Mesodermal cell (in vitro differentiated cells): Measurements from ENCODE around the gene CADM2.
"Not testable (repeated sequence)": the region's sequence is repeated elsewhere in the genome, so short reads cannot be mapped to it uniquely, and the experiment has no call there.

Experiments
- H3K27ac ChIP-seq: 2 replicates; pipeline ENCODE4 v1.7.0; 2013; ENCODE audit warnings: mild to moderate bottlenecking, low read depth, low read length, moderate library complexity; ENCODE audit not compliant: severe bottlenecking
- H3K36me3 ChIP-seq: 2 replicates; pipeline ENCODE4 v1.7.1; 2013; ENCODE audit warnings: mild to moderate bottlenecking, low read length, moderate library complexity; ENCODE audit not compliant: control insufficient read depth, insufficient read depth
- H3K4me1 ChIP-seq: one replicate; pipeline ENCODE4 v1.7.1; 2013; ENCODE audit warnings: mild to moderate bottlenecking, low read length; ENCODE audit not compliant: insufficient read depth, control insufficient read depth, poor library complexity, severe bottlenecking
- H3K4me3 ChIP-seq: 2 replicates; pipeline ENCODE4 v1.7.0; 2013; ENCODE audit warnings: low read length, control low read depth, mild to moderate bottlenecking; ENCODE audit not compliant: insufficient read depth, poor library complexity, severe bottlenecking; ENCODE audit errors: extremely low read depth
- H3K9me3 ChIP-seq: 2 replicates; pipeline ENCODE4 v1.7.1; 2013; ENCODE audit warnings: mild to moderate bottlenecking, low read length, moderate library complexity; ENCODE audit not compliant: control insufficient read depth
- WGBS, 2 experiments: methylation state at CpG; one replicate each; pipeline ENCODE4 v1.1.5; 2013; ENCODE audit warnings: missing lambda C conversion rate in 2 of 2; ENCODE audit not compliant: insufficient coverage in 2 of 2; 5-methylcytosine and 5-hydroxymethylcytosine counted together

Gene CADM2

DNA sequence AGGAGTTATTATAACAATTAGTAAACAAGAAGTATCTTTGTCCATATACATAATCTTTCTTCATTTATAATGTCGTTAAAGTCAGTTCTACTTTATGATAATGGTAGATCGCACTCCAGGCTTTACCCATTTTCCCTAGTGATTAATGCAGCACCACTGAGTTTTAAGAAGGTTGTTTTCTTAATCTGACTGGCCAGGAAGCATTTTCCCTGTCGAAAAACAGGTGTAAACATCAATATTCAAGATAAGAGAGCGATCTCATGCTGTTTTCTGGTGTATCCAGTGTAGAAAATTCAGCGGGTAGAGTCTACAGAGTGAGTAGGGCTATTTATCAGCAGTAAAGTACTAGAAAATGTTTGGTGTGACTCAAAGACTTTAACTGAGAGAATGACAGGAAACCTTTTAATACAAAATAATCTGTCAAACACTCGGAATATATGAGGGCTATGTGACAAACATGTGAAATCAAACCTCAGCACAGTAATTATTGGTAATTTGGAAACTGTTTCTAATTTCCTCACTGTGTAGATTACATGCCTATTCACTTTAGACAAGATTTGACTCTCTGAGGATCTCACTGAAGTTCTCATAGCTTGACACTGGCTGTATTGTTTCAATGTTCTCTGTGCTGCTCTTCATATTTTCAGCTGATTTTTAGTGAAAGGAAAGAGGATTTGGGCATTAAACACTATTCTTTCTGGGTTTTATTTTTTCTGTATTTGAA, 1019.0 kb downstream of the CADM2 start:
- H3K36me3 ChIP-seq = no peaks in the 10 kb centered on the region
- H3K4me3 ChIP-seq = no peak overlapping the region
- no peaks in the 10 kb centered on the region for H3K9me3 ChIP-seq
- no peaks in the 10 kb centered on the region for H3K4me1 ChIP-seq
- H3K27ac ChIP-seq = no peak overlapping the region
- 74 to 89% methylated on average over 3 to 4 of the region's 6 CpGs for WGBS, 2 experiments

DNA sequence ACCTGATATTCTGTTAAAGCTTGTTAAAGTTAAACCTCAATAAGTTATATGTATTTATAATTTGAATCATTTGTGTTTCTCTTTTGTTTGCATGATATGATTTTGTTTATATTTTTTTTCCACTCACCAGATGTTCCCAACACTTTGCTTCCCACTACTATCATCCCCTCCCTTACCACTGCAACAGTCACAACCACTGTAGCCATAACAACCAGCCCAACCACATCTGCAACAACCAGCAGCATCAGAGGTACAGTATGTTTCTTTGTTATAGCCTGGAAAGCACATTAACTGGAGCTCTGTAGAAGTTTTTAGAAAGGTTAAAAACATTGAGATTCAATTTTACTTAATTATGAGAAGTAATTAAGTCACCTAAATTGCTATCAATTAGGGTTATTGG, 1020.2 kb downstream of the CADM2 start:
- H3K36me3 ChIP-seq = no peaks in the 10 kb centered on the region
- H3K4me3 ChIP-seq = no peak overlapping the region
- no peaks in the 10 kb centered on the region for H3K4me1 ChIP-seq
- H3K27ac ChIP-seq = no peak overlapping the region
- no peaks in the 10 kb centered on the region for H3K9me3 ChIP-seq

DNA sequence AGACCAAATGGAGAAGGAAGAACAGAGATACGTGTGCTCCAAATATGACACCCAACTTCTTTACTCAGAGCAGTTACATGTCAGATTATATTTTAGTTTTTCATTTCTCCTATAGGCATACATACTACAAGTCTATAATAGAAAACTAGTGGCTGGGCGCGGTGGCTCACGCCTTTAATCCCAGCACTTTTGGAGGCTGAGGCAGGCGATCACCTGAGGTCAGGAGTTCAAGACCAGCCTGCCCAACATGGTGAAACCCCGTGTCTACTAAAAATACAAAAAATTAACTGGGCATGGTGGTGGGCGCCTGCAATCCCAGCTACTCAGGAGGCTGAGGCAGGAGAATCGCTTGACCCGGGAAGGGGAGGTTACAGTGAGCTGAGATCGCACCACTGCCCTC, 1030.8 kb downstream of the CADM2 start:
- not testable (repeated sequence) for H3K36me3 ChIP-seq, H3K4me3 ChIP-seq, H3K27ac ChIP-seq, H3K4me1 ChIP-seq, H3K9me3 ChIP-seq
- 80 to 98% methylated on average over 1 to 7 of the region's 10 CpGs for WGBS, 2 experiments

DNA sequence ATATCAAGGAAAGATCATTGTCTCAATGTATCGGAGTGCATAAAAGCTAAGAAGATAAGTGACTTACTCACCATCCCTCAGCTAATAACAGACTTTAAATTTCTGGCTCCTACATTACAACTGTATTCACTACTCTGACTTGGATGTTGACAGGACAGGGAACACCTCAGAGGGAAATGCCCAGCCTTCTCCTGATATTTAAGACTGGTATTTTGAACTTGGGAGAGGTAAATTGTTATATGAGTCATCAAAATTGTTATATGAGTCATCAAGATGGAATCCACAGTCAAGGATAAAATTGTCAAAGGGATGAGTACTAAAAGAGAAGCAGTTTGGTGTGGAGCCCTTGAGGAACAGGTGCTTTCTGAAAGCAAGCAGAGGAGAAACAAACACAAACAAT, 1070.8 kb downstream of the CADM2 start:
- Histone ChIP-seq H3K36me3 (no peaks in the 10 kb centered on the region), H3K9me3 (no peaks in the 10 kb centered on the region), H3K4me1 (peaks cover 5% of the 10 kb centered on the region), H3K27ac (no peak overlapping the region), H3K4me3 (no peak overlapping the region)
- WGBS, 2 experiments = 80 to 100% methylated on average over 1 of the region's 1 CpG

DNA sequence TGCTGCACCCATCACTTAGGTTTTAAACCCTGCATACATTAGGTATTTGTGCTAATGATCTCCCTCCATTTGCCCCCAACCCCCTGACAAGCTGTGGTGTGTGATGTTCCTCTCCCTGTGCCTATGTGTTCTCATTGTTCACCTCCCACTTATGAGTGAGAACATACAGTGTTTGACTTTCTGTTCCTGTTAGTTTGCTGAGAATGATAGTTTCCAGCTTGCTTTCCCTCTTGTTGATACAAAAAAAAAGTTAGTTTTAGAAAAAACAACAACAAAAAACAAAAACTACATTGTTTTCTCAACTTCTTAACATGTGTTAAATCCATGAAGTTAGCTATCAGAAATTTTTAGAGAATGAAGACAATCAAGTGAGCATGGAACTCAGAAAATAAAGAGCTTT, 1079.1 kb downstream of the CADM2 start:
- Histone ChIP-seq H3K27ac (no peak overlapping the region), H3K4me3 (no peak overlapping the region), H3K4me1 (no peaks in the 10 kb centered on the region), H3K36me3 (no peaks in the 10 kb centered on the region), H3K9me3 (no peaks in the 10 kb centered on the region)

DNA sequence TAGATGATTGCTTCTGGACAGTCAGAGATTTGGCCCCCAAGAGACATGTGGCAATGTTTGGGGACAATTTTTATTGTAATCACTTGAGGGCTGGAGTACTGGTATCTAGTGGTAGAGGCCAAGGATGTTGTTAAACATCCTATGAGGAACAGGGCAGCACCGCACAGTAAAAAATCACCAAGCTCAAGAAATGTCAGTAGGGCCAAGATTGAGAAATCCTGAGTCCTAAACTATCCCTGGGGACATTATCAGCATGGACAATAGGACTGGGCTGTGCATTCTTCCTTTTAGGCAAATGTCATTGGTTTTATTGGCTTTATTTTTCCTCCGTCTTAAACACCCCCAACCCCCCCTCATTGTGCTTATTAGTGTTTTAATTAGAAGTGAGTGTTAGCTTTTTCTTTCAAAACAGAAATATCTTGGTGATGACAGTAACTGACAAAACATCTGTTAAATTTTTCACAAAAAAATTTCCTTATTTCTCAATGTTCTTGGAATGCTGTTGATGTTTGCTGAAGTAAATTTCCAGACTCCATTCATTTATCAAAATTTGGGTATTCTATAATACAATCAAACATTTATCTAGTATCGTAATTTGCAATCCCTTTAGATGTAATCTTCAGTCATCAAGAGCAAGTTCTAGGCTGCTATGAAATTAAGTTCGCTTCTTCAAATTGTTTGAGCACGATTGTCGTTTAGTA, 1087.8 kb downstream of the CADM2 start:
- Histone ChIP-seq H3K36me3 (no peaks in the 10 kb centered on the region), H3K4me1 (no peaks in the 10 kb centered on the region), H3K4me3 (no peak overlapping the region), H3K9me3 (no peaks in the 10 kb centered on the region), H3K27ac (no peak overlapping the region)
- WGBS, 2 experiments = 100% methylated on average over 1 of the region's 6 CpGs

DNA sequence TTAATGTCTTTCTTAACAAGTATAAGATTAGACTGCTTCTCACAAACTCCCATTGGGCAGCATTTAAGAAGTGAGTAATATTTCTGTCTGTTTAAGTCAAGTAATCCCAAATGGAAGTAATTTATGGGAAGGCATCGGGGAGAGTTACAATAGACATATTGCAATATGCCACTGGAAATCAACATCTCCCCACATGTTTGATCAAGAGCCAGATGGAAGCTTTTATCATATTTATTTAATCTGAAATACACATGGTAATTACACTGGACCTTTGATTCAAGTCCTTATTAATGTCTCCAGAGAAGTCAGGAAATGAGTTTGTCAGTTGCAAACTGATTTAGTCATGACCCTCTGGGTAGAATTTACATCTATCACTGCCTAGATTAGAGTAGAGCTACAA, 1088.4 kb downstream of the CADM2 start:
- no peak overlapping the region for H3K4me3 ChIP-seq
- H3K36me3 ChIP-seq = no peaks in the 10 kb centered on the region
- H3K27ac ChIP-seq = no peak overlapping the region
- H3K4me1 ChIP-seq = no peaks in the 10 kb centered on the region
- no CpG with 5 or more reads among the region's 1 CpG for WGBS, 2 experiments
- no peaks in the 10 kb centered on the region for H3K9me3 ChIP-seq

DNA sequence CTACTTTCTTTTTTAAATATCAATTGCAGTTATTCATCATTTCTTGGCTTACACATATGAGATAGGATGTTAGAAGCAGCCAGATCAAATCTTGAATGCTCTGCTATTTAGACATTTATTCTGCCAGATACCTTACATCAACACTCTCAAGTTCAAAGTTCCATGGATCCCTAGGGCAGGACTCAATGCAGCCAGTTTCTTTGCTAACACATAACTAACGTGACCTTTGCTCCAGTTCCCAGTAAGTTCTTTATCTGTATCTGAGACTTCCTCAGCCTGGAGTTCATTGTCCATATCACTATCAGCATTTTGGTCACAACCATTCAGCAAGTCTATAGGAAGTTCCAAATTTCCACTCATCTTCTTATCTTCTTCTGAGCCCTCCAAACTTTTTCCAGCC, 1092.3 kb downstream of the CADM2 start:
- no peak overlapping the region for H3K27ac ChIP-seq
- 86 to 91% methylated on average over 1 of the region's 1 CpG for WGBS, 2 experiments
- H3K9me3 ChIP-seq = no peaks in the 10 kb centered on the region
- no peaks in the 10 kb centered on the region for H3K36me3 ChIP-seq
- no peaks in the 10 kb centered on the region for H3K4me1 ChIP-seq
- no peak overlapping the region for H3K4me3 ChIP-seq

DNA sequence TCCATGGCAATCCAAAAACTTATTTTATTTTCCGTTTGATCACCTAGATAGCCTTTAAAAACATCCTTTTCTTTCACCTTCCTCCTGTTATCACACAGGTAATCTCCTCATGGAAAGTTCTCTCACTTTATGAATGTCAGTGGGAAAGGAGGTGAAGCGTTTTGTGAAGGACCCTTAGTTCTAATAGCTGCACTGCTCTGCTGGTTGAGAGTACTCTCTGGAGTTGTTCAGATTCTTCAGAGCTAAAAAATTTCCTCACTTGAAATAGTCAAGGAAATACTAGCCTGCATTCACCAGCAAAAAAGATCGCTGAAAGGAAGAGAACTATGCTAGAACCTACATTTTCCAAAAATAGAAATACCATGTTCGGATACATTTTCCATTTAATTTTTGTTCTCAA, 1097.2 kb downstream of the CADM2 start:
- no peak overlapping the region for H3K27ac ChIP-seq
- H3K36me3 ChIP-seq = no peaks in the 10 kb centered on the region
- WGBS, 2 experiments = 71 to 87% methylated on average over 1 to 3 of the region's 4 CpGs
- H3K9me3 ChIP-seq = no peaks in the 10 kb centered on the region
- no peak overlapping the region for H3K4me3 ChIP-seq
- no peaks in the 10 kb centered on the region for H3K4me1 ChIP-seq

DNA sequence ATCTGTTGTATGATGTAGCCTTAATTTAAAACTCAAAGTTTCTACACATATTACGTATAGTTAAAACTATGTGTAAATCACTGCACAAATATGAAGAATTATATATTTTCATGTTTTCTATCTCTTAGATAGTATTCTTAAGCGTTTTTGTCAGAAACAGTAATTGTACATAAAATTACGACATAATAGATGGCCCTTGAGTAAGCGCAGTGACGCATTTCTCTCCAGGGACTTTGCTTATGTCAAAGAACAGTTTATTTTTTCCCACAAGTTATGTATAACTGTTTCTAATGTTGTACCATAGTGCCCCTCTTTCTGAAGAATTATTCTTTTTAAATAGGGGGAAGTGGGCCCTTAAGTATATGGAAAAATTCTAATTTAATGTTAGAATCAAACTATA, 1098.2 kb downstream of the CADM2 start:
- WGBS, 2 experiments = no CpG with 5 or more reads among the region's 5 CpGs
- Histone ChIP-seq H3K4me1 (no peaks in the 10 kb centered on the region), H3K4me3 (no peak overlapping the region), H3K27ac (no peak overlapping the region), H3K9me3 (no peaks in the 10 kb centered on the region), H3K36me3 (no peaks in the 10 kb centered on the region)

DNA sequence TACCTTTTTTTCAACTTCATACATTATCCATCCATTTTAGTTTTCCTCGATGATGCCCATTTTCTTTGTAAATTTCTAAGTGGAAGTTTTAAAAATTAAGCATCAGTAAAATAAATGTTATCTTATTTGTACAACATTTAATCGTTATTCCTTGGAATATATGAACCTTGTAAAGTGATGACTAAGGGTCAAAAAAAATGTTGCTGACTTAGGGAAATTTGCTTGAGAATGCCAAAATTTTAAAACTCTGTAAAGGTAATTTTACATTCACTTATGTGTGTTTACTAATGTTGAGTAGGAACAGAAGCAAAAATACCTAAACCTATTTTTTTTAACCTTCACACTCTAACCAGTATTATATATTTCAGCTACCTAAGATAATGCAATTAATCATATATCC, 1115.0 kb downstream of the CADM2 start:
- Histone ChIP-seq H3K36me3 (no peaks in the 10 kb centered on the region), H3K4me3 (no peak overlapping the region), H3K4me1 (no peaks in the 10 kb centered on the region), H3K27ac (no peak overlapping the region), H3K9me3 (no peaks in the 10 kb centered on the region)
- WGBS, 2 experiments = no CpG with 5 or more reads among the region's 2 CpGs
